Heart left ventricle (tissue), 13 donors: ENCODE data around the gene ZDHHC18.

Experiments
- CTCF ChIP-seq, 12 donors: fragments of 200-600 bp; sonication (generic) in 4 of 12; IDR thresholded peaks; one replicate each; pipeline versions ENCODE4 v1.5.0 to v1.8.0; 2018 to 2022; ENCODE audit warnings: antibody characterized with exemption in 12 of 12, mild to moderate bottlenecking in 5 of 12
- POLR2A ChIP-seq, 2 donors: fragments of 450-650 bp; IDR thresholded peaks; one replicate each; pipeline ENCODE4 v1.6.1; 2017; ENCODE audit warnings: antibody characterized with exemption in 2 of 2, mild to moderate bottlenecking in 2 of 2, moderate library complexity in 2 of 2
- donor health status: ischemic (EF 13 %, LVEDD 7.1; RV severe dilation, severe dysfunction).
- donor health status: DM: no; HTN: yes; CAD: no.
- donor health status: DM: no; HTN: no; CAD: no.
- donor health status: ischemic (EF 25% LVEDD 6.9; RV normal size, moderate dysfunction).
- donor health status: ischemic (EF 25% LVEDD 5.7; RV mildly dilated, moderate dysfunction).
- donor health status: ischemic (EF 35%, LVEDD 5.7; RV mildly dilated, moderate dysfunction).
- donor health status: nonischemic (EF 11% LVEDD 7.7; RV severe dilation, severe dysfunction).
- donor health status: DM: yes; HTN: yes; CAD: no.
- donor health status: PGD.
- donor health status: ischemic (EF 29% LVEDD 5.4; RV normal size, mild dysfunction).
- donor health status: nonischemic (EF 23%, LVEDD 6.1; RV moderate dilation, normal function).

DNA sequence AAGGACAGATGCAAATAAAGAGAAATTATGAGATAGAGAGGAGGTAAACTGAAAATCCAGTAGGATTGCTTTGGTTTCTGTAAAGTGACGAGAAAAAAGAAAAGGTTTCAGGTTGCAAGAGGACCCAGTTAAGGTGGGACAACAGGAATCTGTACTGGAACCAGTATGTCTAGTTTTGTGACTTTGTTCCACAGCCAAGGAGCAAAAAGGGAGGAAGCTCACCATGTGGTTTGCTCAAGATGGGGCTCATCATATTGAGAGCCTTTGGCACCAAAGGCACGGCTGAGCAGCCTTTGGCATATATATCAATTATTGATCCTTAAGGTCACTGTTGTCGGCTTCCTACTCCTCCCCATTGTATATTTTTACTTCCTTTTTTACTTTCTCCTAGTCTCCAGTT is 1.8 kb upstream of the ZDHHC18 start:
- no peak for TF ChIP-seq CTCF (IDR thresholded peaks at IDR 0.05)
- no peak for TF ChIP-seq POLR2A (IDR thresholded peaks at IDR 0.05)
